Astrocyte (in vitro differentiated cells and primary cell): Measurements from ENCODE around the gene MYOZ2. TPM values are rescaled to one million over a fixed set of nuclear protein-coding genes. Genes with fewer than 3 reads are reported as not detected.
"Not testable (repeated sequence)": the region's sequence is repeated elsewhere in the genome, so short reads cannot be mapped to it uniquely, and the experiment has no call there.

Experiments
- DNase-seq: peaks from one replicate; pipeline ENCODE4 v3.0.0-alpha.2; 2010; ENCODE audit warnings: low read depth
- FAIRE-seq: peaks from 2 replicates; lab custom pipeline; 2011; peaks lifted over from hg19 to GRCh38; lab: Jason Lieb, UNC
- H2AFZ ChIP-seq: 2 replicates; pipeline ENCODE4 v1.6.0; 2012; ENCODE audit warnings: low read depth, low read length, inconsistent platforms
- H3K27ac ChIP-seq: 2 replicates; pipeline ENCODE4 v1.5.1; 2011; ENCODE audit warnings: low read depth, low read length, inconsistent platforms
- H3K27me3 ChIP-seq: 2 replicates; pipeline ENCODE4 v1.6.0; 2011; ENCODE audit warnings: low read length, inconsistent platforms; ENCODE audit not compliant: insufficient read depth
- H3K36me3 ChIP-seq: 2 replicates; pipeline ENCODE4 v1.5.1; 2011; ENCODE audit warnings: low read length, inconsistent platforms; ENCODE audit not compliant: insufficient read depth
- H3K4me1 ChIP-seq: 2 replicates; pipeline ENCODE4 v1.5.1; 2011; ENCODE audit warnings: low read length, inconsistent platforms; ENCODE audit not compliant: insufficient read depth
- H3K4me2 ChIP-seq: 2 replicates; pipeline ENCODE4 v1.6.0; 2012; ENCODE audit warnings: low read length, inconsistent platforms
- H3K4me3 ChIP-seq: 2 replicates; pipeline ENCODE4 v1.5.1; 2011; ENCODE audit warnings: low read depth, mild to moderate bottlenecking, low read length, inconsistent platforms; ENCODE audit not compliant: insufficient read depth
- H3K79me2 ChIP-seq: 2 replicates; pipeline ENCODE4 v1.6.0; 2012; ENCODE audit warnings: mild to moderate bottlenecking, low read length, inconsistent platforms; ENCODE audit not compliant: insufficient read depth
- H3K9ac ChIP-seq: 2 replicates; pipeline ENCODE4 v1.6.0; 2012; ENCODE audit warnings: mild to moderate bottlenecking, low read length, inconsistent platforms
- H3K9me3 ChIP-seq: 2 replicates; pipeline ENCODE4 v1.5.1; 2012; ENCODE audit warnings: low read depth, mild to moderate bottlenecking, low read length, inconsistent platforms; ENCODE audit not compliant: insufficient read depth
- H4K20me1 ChIP-seq: 2 replicates; pipeline ENCODE4 v1.6.0; 2012; ENCODE audit warnings: low read length, inconsistent platforms; ENCODE audit not compliant: insufficient read depth
- H3K27ac Mint-ChIP-seq: one replicate; pipeline ENCODE4 v1.8.0; 2021; ENCODE audit warnings: mild to moderate bottlenecking, mixed read lengths; ENCODE audit not compliant: unreplicated experiment
- H3K27me3 Mint-ChIP-seq: one replicate; pipeline ENCODE4 v1.8.0; 2021; ENCODE audit warnings: low read depth, mixed read lengths; ENCODE audit not compliant: unreplicated experiment
- H3K36me3 Mint-ChIP-seq: one replicate; pipeline ENCODE4 v1.8.0; 2021; ENCODE audit warnings: low read depth, mixed read lengths; ENCODE audit not compliant: unreplicated experiment
- H3K4me1 Mint-ChIP-seq: one replicate; pipeline ENCODE4 v1.8.0; 2021; ENCODE audit warnings: low read depth, mixed read lengths; ENCODE audit not compliant: unreplicated experiment
- H3K4me3 Mint-ChIP-seq: one replicate; pipeline ENCODE4 v1.8.0; 2021; ENCODE audit warnings: mild to moderate bottlenecking, moderate library complexity, mixed read lengths; ENCODE audit not compliant: unreplicated experiment
- H3K9me3 Mint-ChIP-seq: one replicate; pipeline ENCODE4 v1.8.0; 2021; ENCODE audit warnings: mild to moderate bottlenecking, mixed read lengths; ENCODE audit not compliant: unreplicated experiment
- CTCF ChIP-seq: IDR thresholded peaks from 2 replicates; pipeline ENCODE4 v1.5.1; 2011; ENCODE audit warnings: low read depth, mild to moderate bottlenecking, inconsistent platforms, low read length, moderate library complexity; ENCODE audit not compliant: insufficient read depth
- EZH2 ChIP-seq: IDR thresholded peaks from 2 replicates; pipeline ENCODE4 v1.6.1; 2012; ENCODE audit warnings: mild to moderate bottlenecking, low read length, inconsistent platforms; ENCODE audit not compliant: insufficient read depth
- total RNA-seq: library from RNA; stranded (reverse); gene quantifications from 2 replicates; pipeline ENCODE4 v1.2.1, GENCODE V29; 2021

The MYOZ2 gene
- total RNA-seq, 1 donor from 2014 or later, result 1.1 TPM

- no peak overlapping the region for H3K4me3 Mint-ChIP-seq
- no peaks in the 10 kb centered on the region for H3K9me3 ChIP-seq
- no peaks in the 10 kb centered on the region for H3K4me1 Mint-ChIP-seq
- H3K4me3 ChIP-seq, result no peak overlapping the region
- no peak overlapping the region for H3K9ac ChIP-seq
- TF ChIP-seq CTCF, result no peak
- TF ChIP-seq EZH2, result no peak
- H3K27ac ChIP-seq, result no peak overlapping the region
- H3K79me2 ChIP-seq, result no peaks in the 10 kb centered on the region
- H3K27ac Mint-ChIP-seq, result no peak overlapping the region
- H3K4me2 ChIP-seq, result no peak overlapping the region
- no peak overlapping the region for H2AFZ ChIP-seq
- H3K36me3 Mint-ChIP-seq, result no peaks in the 10 kb centered on the region
- no peaks in the 10 kb centered on the region for H3K27me3 Mint-ChIP-seq
- no peaks in the 10 kb centered on the region for H4K20me1 ChIP-seq
- peaks cover 4% of the 10 kb centered on the region for H3K9me3 Mint-ChIP-seq
- no peaks in the 10 kb centered on the region for H3K4me1 ChIP-seq
- no peaks in the 10 kb centered on the region for H3K27me3 ChIP-seq
- no peaks in the 10 kb centered on the region for H3K36me3 ChIP-seq
- no peak for DNase-seq
- FAIRE-seq, result no peak
Measured at GRCh38 chr4:119165767-119166166, 30.1 kb downstream of the MYOZ2 start.

- Mint-ChIP-seq H3K9me3 (peaks cover 7% of the 10 kb centered on the region), H3K36me3 (no peaks in the 10 kb centered on the region), H3K4me1 (no peaks in the 10 kb centered on the region), H3K27me3 (no peaks in the 10 kb centered on the region), H3K4me3 (no peak overlapping the region), H3K27ac (no peak overlapping the region)
- H2AFZ ChIP-seq, result no peak overlapping the region
- no peak overlapping the region for H3K27ac ChIP-seq
- FAIRE-seq, result no peak
- no peaks in the 10 kb centered on the region for H3K27me3 ChIP-seq
- no peaks in the 10 kb centered on the region for H3K9me3 ChIP-seq
- no peak for DNase-seq
- H3K4me2 ChIP-seq, result no peak overlapping the region
- no peaks in the 10 kb centered on the region for H4K20me1 ChIP-seq
- H3K79me2 ChIP-seq, result no peaks in the 10 kb centered on the region
- TF ChIP-seq EZH2 (no peak), CTCF (no peak)
- H3K4me1 ChIP-seq, result no peaks in the 10 kb centered on the region
- H3K36me3 ChIP-seq, result no peaks in the 10 kb centered on the region
- H3K4me3 ChIP-seq, result no peak overlapping the region
- H3K9ac ChIP-seq, result no peak overlapping the region
Measured at GRCh38 chr4:119170195-119170594, 34.6 kb downstream of the MYOZ2 start.

GRCh38 chr4:119172223-119172622 is 36.6 kb downstream of the MYOZ2 start:
- Histone ChIP-seq H3K9me3 (no peaks in the 10 kb centered on the region), H4K20me1 (no peaks in the 10 kb centered on the region), H3K4me1 (no peaks in the 10 kb centered on the region), H3K4me2 (no peak overlapping the region), H3K79me2 (no peaks in the 10 kb centered on the region), H2AFZ (peak overlapping the region; percentile 21), H3K36me3 (no peaks in the 10 kb centered on the region), H3K4me3 (no peak overlapping the region), H3K27ac (no peak overlapping the region), H3K9ac (no peak overlapping the region), H3K27me3 (no peaks in the 10 kb centered on the region)
- H3K4me1 Mint-ChIP-seq, result no peaks in the 10 kb centered on the region
- H3K27me3 Mint-ChIP-seq, result no peaks in the 10 kb centered on the region
- H3K27ac Mint-ChIP-seq, result no peak overlapping the region
- peaks cover 7% of the 10 kb centered on the region for H3K9me3 Mint-ChIP-seq
- no peaks in the 10 kb centered on the region for H3K36me3 Mint-ChIP-seq
- FAIRE-seq (no peak), DNase-seq (no peak)
- H3K4me3 Mint-ChIP-seq, result no peak overlapping the region
- TF ChIP-seq CTCF (no peak), EZH2 (no peak)

- not testable (repeated sequence) for H3K36me3 ChIP-seq, H3K27me3 ChIP-seq, H3K9me3 ChIP-seq, H2AFZ ChIP-seq, H3K4me2 ChIP-seq, H3K27ac ChIP-seq, H3K9ac ChIP-seq, FAIRE-seq, H3K4me1 Mint-ChIP-seq, H3K27ac Mint-ChIP-seq, H3K4me1 ChIP-seq, DNase-seq, H3K4me3 ChIP-seq, H4K20me1 ChIP-seq, H3K36me3 Mint-ChIP-seq, H3K4me3 Mint-ChIP-seq, H3K9me3 Mint-ChIP-seq, H3K79me2 ChIP-seq, H3K27me3 Mint-ChIP-seq
Measured at GRCh38 chr4:119173729-119174361, 38.2 kb downstream of the MYOZ2 start.
